NCI-H2196 (cell line): ENCODE measurements around the gene ELOVL1.
A peak's percentile ranks its signal among the peaks of the same experiment; 100 is the strongest.
"Not testable (repeated sequence)": the region's sequence is repeated elsewhere in the genome, so short reads cannot be mapped to it uniquely, and the experiment has no call there.

Source experiments
- DNase-seq: peaks from one replicate; lab custom pipeline; 2025; ENCODE audit not compliant: unreplicated experiment; lab: John Stamatoyannopoulos, UW

Gene ELOVL1

GRCh38 chr1:43382027-43382779, 14.4 kb upstream of the ELOVL1 start:
- DNase-seq, result no peak

GRCh38 chr1:43381612-43382011, 13.8 kb upstream of the ELOVL1 start:
- no peak for DNase-seq

GRCh38 chr1:43379476-43379875, 11.7 kb upstream of the ELOVL1 start:
- no peak for DNase-seq

GRCh38 chr1:43377831-43378230, 10.0 kb upstream of the ELOVL1 start:
- no peak for DNase-seq

DNA sequence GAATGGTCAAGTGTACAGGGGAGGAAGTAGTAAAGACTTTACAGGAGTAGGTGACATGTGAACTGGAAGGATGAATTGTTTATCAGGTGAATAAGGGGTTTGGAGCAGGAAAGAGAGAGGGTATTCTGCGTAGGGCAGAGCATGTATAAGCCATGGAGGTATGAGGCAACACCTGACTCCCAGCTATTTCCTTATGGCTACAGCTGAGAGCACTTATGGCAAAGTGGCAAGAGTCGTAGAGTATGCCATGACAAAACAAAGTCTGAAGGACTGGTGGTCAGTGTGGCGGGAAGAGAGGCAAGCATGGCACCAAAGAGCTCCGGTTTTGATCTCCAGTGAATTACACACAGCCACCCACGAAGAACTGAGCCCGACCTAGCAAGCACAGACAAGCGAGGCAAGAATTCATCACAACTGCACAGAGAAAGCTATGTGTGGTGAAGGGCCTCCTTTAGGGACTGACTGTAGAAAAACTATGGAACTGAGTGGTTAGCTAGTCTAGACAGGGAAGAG, 9.0 kb upstream of the ELOVL1 start:
- no peak for DNase-seq

- DNase-seq, result no peak
These were observed 5.5 kb upstream of the ELOVL1 start for GRCh38 chr1:43373066-43373940.

DNA sequence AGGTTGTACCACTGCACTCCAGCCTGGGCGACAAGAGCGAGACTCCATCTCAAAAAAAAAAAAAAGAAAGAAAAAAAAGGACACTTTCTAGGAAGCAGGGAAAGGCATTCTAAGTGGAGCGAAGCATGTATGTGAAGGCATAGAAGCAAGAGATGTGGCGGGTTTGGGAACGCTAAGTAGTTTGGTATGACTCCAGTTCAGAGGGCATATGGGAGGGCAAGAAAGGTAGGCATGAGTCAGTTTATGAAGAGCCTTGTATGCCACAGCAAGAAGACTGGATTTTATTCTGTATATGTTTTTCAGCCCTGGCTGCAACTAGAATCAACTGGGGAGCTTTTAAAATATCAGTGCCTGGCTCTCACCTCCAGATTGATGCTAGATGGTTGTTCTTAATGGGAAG, 4.4 kb upstream of the ELOVL1 start:
- no peak for DNase-seq

DNA sequence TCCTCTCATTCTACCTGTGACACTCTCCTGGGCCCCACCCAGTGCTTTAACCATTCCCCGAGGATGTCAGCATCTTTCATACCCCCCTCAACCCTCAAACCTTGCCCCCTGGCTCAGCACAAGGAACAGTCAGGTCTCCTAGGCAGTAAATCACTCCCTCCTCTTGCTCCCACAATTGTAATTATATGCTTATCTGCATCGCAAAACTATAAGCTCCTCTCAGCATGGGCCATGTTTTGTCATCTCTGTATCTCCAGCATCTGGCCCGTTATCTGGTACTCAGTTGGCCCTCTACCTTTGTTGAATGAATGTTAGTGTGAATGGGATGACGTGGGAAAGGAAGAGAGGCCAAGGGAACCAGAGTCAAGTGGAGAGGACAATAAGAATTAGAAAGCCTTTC, 2.8 kb upstream of the ELOVL1 start:
- no peak for DNase-seq

GRCh38 chr1:43369779-43370178, 2.0 kb upstream of the ELOVL1 start:
- DNase-seq, result not testable (repeated sequence)

DNA sequence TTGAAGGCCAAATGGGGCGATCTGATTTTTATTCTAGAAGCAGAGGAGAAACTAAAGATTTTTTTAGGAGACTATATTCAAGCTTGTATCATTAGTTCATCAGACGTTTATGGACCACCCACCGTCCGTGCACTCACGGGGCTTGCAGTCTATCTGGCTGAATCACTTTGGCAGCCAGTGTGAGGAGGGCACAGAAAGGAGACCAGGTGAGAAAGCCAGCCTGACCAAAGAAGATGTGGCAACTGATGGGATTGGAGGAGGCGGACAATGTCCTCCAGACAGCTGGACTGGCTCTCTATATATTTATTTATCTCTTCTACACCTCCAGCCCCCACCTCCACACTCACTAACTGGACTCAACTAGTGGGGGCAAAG, 822 bp upstream of the ELOVL1 start:
- no peak for DNase-seq

- DNase-seq, result no peak
These were observed 546 bp downstream of the ELOVL1 start for GRCh38 chr1:43367026-43367903.

- DNase-seq, result no peak
These were observed 1.2 kb downstream of the ELOVL1 start for GRCh38 chr1:43366601-43367025.

DNA sequence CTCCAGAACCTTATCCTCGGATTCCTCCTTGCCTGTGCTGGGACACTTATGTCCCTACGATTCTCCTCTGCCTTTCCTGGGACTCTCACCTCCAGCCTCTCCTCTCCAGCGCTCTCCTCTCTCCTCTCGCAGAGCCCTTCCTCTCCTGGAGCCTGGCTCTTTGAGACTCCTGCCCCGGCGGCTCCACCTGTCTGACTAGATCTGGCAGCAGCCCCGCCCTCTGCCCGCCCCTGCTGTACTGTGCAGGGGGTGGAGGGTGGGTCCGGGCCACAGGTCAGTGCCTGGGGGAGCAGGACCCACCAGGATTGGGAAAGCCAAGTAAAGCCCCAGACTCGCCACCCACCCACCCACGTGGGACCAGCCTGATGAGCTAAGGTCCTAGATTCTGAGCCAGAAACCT, 1.6 kb downstream of the ELOVL1 start:
- DNase-seq, result no peak

- DNase-seq, result no peak
These were observed 2.1 kb downstream of the ELOVL1 start for GRCh38 chr1:43365678-43366077.

- DNase-seq, result no peak
These were observed 3.8 kb downstream of the ELOVL1 start for GRCh38 chr1:43363935-43364525.

DNA sequence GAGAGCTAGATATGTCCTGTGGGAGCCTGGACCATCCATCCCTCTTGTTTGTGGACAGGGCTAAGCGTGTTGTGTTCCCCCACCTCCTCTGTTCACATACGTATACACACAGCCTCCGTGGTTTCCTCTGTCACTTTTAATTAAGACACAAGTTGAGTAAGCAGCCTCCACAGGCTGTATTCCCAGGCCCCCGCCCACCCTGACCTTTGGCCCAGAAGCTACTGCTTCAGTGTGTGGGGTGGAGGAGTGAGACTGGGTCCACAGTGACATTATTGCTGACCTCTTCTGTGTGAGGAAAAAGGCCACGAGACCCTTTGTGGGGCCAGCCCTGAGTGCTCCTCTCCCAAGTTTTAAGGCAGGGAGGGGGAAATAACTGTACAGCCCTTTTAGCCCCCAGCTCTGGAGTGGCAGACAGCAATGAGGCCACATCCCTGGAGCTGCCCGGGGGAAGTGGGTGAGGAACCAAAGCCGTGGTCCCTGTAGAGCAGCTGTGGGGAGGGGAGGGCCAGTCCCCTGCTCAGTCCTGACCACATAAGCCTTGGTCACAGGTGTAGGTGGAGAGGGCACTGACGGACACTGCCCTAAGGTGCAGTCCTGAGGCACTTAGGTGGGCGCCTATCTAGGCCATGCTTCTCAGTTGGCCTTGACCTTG, 4.4 kb downstream of the ELOVL1 start:
- no peak for DNase-seq

GRCh38 chr1:43360616-43361015, 7.2 kb downstream of the ELOVL1 start:
- DNase-seq, result no peak

DNA sequence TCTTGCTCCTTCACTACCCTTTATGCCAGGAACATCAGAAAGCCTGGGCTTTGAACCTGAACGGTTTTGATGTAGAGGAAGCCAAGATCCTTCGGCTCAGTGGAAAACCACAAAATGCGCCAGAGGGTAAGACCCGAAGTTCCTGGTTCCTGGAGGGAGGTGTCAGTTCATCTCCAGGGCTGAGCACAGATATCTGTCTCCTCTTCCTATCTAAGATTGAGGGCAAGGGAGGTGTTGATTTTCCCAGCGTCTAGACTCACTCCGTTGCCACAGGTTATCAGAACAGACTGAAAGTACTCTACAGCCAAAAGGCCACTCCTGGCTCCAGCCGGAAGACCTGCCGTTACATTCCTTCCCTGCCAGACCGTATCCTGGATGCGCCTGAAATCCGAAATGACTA, 8.1 kb downstream of the ELOVL1 start:
- no peak for DNase-seq

GRCh38 chr1:43358746-43359693, 8.8 kb downstream of the ELOVL1 start, which contains the start of gene CDC20:
Gene CDC20 (plus strand): TSS chr1:43358981. CDS start chr1:43359216, 235 bp downstream.
- DNase-seq, result peak; percentile 99
